Effector CD4-positive, alpha-beta T cell (primary cell): ENCODE data around the gene EIF4G1.

Experiments used
- DNase-seq: peaks from one replicate; pipeline ENCODE4 v3.0.0-alpha.2; 2020

EIF4G1 gene

DNA sequence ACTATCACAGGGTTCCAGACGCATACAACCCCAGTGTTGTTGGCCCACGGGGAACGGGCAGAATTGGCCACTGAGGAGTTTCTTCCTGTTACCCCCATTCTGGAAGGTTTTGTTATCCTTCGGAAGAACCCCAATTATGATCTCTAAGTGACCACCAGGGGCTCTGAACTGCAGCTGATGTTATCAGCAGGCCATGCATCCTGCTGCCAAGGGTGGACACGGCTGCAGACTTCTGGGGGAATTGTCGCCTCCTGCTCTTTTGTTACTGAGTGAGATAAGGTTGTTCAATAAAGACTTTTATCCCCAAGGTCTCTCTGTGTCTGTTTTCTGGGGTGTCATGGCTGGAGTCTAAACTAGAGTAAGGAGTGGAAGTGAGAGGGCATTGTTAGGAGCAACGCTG lies 5.7 kb upstream of the EIF4G1 start:
- no peak for DNase-seq

DNA sequence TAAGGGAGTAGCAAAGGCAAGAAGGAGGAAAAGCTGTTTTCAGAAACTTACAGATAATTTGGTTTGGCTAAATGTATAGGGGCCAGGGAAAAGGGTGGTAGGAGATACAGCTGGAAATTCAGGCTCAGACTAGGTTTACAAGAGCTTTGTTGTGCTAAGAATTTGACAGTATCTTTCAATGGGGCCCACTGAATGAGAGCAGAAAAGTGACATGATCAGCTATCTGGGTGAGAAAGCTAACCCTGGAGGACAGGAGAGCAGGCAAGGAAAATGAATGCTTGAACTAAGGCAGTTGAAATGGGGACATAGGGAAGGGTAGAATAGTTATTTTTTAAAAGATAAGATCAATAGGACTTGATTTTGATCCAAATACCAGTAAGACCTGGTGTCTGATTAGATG lies 2.8 kb upstream of the EIF4G1 start:
- DNase-seq, result no peak

DNA sequence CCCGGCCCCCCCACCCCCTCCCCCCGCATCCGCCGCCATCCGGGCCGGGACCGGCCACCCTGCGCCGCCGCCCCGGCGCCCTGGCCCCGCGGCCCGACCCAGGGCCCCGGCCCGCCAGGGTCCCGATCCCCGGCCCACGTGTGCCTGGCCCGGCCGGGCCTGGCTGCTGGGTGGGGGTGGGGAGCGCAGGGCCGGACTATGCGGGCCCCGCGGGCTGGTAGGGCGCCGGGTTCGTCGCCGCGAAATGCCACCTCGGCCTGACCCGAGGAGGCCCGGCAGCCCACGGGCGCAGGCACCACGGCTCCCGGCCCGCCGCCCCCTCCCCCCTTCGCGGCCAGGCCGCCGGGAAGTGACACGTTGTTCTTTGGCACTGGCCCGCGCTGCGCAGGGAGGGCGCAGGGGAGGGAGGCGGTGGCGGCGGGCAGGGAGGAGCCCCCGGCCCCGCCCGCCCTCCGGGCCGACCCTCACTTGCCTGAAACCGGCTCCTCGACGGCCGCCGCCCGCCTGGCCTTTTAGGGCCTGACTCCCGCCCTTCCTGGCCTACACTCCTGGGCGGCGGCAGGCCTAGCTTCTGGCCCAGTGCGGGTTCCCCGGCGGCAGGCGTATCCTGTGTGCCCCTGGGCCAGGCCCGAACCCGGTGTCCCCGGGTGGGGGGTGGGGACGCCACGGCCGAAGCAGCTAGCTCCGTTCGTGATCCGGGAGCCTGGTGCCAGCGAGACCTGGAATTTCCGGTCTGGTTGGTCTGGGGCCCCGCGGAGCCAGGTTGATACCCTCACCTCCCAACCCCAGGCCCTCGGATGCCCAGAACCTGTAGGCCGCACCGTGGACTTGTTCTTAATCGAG lies 515 bp downstream of the EIF4G1 start:
- DNase-seq, result peak; percentile 63

DNA sequence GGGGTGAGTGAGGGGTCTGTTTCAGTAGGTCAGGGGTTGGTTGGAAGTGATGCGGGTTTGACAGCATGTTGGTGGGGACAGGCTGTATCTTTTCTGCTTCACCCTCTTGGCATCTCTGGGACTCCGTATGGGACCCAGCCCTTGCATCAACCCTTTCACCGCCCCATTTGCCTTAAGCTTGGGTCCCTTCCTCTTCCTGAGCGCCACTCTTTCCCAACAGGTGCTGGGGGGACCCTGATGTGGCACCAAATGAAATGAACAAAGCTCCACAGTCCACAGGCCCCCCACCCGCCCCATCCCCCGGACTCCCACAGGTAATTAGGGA lies 1.1 kb downstream of the EIF4G1 start:
- DNase-seq, result no peak

DNA sequence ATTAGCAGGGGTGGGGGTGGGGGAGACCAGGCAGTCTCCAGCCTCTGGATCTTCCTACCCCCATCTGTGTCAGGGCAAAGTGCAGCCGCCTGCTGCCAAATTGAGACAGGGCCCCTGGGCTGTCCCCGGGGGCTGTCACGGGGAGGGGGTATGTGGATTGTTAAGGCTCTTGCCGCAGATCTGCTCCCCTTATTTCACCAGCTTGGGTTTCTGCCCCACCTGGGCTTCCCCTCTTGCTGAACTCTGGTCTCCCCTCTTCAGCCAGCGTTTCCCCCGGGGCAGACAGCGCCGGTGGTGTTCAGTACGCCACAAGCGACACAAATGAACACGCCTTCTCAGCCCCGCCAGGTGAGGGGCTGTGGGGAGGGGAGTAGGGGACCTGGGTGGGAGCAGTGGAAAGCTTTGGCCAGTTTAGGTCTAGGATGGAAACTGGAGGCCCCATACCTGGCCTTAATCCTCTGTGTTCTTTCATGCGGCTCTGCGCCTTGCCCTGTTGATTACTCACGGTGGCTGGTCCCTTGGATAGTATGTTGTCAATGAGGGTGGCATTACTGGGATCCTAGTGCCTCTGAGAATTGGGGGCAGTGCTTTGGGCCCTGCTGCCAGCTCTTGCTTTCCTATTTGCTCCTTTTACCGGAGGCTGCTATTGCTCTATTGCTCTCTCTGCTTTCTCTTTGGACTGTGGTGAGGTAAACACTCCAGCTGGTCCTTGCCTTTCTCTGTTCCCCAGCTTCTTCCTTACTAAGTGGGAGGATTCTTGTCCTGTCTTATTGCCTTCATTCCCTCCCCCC lies 1.7 kb downstream of the EIF4G1 start:
- no peak for DNase-seq

DNA sequence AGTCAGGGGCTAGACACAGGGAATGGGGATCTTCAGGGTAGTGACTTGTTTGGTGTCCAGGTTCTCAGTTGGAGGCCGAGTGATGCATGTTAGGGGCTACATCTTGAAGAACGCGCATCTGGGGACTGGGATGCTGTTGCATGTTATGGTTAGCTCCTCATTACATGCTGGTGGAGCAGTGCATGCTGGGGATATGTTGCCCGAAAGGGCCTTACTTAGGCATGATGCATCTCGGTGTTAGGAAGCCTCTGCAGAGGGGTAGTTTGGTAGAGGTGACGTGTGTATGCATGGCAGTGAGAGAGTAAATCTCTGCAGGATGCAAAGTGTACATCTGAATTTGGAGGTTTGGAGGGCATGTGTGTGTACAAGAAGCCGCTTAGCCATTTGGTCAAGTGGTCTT lies 2.4 kb downstream of the EIF4G1 start:
- no peak for DNase-seq

DNA sequence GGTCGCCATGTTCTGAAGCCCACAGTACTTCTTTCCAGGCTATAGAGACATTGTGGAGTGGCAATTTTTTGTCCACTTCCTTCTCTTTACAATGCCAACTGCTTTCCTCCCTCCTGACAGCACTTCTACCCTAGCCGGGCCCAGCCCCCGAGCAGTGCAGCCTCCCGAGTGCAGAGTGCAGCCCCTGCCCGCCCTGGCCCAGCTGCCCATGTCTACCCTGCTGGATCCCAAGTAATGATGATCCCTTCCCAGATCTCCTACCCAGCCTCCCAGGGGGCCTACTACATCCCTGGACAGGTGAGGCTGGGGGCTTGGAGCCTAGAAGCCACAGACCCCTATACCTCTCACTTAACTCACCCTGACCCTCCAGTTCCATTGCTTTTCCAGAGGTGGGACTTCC lies 2.8 kb downstream of the EIF4G1 start:
- no peak for DNase-seq

DNA sequence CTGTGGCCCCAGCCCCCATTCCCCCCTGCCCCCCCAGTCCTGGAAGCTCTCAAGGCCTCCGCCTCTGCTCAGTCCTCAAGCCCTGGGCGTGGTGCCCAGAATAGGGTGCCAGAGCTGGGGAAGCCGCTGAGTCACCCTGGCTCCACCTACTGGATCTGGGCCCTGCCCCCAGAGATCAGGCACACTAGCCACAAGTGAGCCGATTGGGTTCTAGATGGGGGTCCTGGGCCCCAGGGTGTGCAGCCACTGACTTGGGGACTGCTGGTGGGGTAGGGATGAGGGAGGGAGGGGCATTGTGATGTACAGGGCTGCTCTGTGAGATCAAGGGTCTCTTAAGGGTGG lies 5.7 kb downstream of the EIF4G1 start:
- DNase-seq, result no peak

DNA sequence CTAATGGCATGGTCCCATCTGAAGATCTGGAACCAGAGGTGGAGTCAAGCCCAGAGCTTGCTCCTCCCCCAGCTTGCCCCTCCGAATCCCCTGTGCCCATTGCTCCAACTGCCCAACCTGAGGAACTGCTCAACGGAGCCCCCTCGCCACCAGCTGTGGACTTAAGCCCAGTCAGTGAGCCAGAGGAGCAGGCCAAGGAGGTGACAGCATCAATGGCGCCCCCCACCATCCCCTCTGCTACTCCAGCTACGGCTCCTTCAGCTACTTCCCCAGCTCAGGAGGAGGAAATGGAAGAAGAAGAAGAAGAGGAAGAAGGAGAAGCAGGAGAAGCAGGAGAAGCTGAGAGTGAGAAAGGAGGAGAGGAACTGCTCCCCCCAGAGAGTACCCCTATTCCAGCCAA lies 7.3 kb downstream of the EIF4G1 start:
- no peak for DNase-seq

DNA sequence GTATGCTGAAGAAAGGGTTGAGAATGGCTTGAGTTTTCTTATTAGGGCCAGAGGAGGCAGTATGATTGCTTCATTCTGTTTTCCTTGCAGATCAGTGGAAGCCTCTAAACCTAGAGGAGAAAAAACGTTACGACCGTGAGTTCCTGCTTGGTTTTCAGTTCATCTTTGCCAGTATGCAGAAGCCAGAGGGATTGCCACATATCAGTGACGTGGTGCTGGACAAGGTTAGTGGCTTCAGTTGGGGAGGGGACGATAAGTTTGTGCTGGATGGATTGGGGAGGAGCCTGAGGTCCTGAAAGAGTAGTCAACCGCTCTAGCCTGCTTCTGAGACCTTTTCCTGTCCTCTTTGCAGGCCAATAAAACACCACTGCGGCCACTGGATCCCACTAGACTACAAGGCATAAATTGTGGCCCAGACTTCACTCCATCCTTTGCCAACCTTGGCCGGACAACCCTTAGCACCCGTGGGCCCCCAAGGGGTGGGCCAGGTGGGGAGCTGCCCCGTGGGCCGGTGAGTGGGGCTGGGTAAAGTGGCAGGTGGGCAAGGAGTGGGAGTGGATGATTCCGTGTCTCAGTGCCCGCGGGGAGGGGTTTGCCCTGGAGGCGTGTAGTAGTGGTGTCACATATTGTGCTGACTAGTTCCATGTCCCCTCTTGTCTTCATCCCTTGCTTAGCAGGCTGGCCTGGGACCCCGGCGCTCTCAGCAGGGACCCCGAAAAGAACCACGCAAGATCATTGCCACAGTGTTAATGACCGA lies 8.5 kb downstream of the EIF4G1 start:
- DNase-seq, result no peak

DNA sequence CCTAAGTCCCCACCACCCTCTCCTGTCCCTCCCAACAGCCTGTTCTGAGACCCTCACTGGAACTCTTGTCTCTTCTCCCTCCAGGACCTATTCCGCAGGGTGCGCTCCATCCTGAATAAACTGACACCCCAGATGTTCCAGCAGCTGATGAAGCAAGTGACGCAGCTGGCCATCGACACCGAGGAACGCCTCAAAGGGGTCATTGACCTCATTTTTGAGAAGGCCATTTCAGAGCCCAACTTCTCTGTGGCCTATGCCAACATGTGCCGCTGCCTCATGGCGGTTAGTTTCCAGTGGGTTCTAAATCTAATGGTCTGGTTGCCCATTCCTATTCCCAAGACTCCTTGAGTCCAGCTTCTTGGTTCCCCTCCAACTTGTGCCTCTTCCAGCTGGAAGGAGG lies 9.3 kb downstream of the EIF4G1 start:
- DNase-seq, result no peak

DNA sequence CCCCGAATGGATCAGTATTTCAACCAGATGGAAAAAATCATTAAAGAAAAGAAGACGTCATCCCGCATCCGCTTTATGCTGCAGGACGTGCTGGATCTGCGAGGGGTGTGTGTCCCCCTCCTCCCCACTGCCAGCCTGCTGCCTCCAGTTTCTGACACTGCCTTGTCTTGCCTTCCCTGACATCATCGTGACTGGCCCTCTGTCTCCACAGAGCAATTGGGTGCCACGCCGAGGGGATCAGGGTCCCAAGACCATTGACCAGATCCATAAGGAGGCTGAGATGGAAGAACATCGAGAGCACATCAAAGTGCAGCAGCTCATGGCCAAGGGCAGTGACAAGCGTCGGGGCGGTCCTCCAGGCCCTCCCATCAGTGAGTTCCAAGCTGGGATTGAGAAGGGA lies 10.9 kb downstream of the EIF4G1 start:
- no peak for DNase-seq

DNA sequence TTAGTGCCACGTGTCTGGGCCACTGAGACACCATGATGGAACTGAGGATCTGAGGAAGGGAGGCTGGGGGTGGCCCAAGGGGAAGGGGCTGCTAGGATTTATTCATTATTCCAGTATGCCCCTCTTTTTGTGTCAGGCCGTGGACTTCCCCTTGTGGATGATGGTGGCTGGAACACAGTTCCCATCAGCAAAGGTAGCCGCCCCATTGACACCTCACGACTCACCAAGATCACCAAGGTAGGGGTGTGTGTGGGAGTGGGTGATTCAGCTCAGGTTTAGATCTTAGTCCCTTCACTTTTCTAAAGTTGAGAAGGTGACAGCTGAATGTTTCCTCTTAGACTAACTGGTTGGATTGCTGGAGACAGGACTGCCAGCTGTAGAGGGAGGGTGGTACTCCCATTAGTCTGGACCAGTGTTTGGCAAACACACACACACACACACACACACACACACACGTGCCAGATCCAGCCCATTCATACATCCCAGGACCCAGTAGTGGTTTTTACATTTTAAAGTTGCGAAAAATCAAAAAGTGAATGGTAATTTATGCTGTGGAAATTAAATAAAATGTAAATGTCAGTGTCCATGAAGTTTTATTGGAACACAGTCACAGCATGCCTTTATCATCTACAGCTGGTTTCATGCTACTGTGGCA lies 11.4 kb downstream of the EIF4G1 start:
- DNase-seq, result no peak

DNA sequence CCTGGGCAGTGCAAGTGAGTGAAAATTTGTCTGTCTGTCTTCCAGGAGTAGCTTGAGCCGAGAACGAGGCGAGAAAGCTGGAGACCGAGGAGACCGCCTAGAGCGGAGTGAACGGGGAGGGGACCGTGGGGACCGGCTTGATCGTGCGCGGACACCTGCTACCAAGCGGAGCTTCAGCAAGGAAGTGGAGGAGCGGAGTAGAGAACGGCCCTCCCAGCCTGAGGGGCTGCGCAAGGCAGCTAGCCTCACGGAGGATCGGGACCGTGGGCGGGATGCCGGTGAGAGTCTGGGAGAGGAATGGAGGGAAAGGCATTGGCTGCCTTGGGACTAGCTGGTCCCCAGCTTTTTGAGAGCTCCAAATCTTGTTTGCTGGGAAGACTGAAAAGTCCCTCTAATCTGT lies 12.8 kb downstream of the EIF4G1 start:
- DNase-seq, result no peak

DNA sequence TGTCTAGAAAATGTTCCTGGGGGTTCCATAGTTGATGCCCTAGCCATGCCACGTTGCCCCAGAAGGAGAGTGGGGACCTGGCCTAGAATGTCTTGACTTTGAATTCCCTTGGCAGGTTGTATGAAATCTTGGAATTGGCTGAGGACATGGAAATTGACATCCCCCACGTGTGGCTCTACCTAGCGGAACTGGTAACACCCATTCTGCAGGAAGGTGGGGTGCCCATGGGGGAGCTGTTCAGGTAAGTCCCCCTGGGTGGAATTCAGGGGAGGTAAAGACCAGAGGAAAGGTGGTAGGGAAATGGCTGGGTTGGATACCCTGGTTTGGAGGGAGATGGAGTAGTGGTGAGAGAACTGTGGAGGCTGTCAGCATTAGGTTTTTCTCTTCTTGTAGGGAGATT lies 14.1 kb downstream of the EIF4G1 start:
- no peak for DNase-seq

DNA sequence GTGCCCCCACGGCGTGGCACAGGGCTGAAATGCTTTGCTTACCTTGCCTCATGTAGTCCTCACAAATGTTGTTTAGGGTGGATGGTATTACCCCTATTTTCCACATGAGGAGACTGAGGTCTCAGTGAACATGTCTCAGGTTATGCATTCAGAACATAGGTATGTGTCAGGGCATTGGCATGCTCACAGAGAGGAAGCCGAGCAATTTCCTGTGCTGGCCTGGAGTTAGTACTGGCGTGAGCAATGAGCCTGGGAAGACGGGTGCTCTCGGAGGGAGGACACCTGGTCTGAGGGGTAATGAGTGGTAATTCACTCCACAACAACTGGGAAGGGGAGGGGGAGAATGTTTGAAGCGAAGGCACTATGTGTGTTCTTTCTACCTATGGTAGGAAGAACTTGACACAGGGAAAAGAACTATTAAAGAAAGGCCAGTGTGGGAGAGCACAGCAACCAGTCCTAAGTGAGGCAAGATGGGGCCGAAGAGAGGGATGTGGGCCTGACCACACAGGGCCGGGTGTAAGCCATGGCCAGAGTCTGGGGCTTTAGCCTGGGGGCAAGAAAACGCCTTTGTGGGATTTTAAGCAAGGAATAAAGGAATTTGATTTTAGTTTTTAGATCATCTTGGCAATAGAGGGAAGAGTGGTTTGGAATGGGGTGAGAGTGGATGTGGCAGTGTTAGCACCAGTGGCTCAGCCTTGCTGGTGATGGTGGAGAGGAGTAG lies 18.1 kb downstream of the EIF4G1 start:
- no peak for DNase-seq

DNA sequence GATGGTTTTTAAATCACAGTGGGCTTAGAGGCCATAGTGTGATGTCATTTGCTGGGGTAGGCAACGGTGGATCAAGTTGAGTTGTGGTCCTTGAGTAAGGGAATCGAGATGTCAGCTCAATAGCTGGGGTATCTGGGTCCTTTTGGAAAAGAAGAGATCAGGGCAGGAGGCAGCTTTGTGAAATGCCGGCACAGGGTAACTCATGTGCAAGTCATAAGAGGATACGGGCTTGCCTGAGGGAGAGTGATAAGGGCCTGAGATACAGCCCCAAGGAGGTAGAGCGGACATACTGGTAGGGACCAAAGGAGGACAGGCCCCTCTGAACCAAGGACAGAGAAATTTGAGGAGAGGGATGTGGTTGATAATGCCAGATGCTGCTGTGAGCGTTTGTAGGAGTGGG lies 18.8 kb downstream of the EIF4G1 start:
- no peak for DNase-seq

DNA sequence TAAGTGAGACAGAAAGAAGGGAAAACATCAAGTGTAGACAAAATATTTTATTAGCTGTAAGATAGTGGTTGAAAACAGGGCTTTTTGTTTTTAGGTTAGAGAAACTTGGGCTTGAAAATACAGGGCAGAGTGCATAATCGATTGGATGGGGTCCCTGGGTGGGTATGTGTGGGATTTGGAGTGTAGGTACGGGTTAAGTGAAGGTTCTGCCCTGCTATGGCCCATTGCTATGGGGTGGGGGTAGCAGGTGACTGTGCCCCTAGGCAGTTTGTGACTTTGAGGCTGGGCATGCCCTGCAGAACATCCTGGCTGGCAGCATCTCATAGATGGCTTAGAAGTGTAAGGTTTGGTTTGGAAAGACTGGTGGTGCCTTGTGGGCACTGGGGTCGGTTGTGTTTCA lies 19.3 kb downstream of the EIF4G1 start:
- no peak for DNase-seq

DNA sequence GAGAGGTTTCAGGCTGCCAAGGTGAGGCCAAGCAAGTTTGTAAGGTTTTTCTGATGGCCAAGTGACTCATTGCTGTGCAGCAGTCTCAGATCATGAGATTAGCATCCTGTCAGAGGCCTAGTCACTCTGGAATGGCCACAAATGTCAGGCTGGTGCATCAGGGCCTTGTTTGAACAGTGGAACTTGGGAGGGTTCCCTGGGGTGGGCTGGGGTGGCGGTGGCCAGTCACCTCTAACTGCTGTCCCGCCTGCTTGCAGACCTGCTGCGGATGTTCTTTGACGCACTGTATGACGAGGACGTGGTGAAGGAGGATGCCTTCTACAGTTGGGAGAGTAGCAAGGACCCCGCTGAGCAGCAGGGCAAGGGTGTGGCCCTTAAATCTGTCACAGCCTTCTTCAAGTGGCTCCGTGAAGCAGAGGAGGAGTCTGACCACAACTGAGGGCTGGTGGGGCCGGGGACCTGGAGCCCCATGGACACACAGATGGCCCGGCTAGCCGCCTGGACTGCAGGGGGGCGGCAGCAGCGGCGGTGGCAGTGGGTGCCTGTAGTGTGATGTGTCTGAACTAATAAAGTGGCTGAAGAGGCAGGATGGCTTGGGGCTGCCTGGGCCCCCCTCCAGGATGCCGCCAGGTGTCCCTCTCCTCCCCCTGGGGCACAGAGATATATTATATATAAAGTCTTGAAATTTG lies 20.2 kb downstream of the EIF4G1 start:
- peak; percentile 41 for DNase-seq

DNA sequence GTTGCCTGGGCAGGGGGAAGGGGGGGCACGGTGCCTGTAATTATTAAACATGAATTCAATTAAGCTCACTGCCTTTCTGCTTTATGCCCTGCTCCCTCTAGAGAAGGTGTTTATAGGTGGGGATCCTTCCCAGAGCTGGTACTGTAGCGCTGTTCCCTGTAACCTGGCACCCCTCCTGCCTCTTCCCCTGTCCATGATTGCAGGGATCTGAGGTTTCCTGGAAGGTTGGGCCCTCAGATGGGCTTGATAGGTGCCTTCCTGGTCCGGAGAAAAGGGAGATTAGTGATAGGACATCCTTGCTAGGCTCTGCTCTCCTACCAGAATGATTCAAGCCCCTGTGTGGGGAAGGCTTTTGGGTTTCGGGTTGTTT lies 20.9 kb downstream of the EIF4G1 start:
- DNase-seq, result no peak

DNA sequence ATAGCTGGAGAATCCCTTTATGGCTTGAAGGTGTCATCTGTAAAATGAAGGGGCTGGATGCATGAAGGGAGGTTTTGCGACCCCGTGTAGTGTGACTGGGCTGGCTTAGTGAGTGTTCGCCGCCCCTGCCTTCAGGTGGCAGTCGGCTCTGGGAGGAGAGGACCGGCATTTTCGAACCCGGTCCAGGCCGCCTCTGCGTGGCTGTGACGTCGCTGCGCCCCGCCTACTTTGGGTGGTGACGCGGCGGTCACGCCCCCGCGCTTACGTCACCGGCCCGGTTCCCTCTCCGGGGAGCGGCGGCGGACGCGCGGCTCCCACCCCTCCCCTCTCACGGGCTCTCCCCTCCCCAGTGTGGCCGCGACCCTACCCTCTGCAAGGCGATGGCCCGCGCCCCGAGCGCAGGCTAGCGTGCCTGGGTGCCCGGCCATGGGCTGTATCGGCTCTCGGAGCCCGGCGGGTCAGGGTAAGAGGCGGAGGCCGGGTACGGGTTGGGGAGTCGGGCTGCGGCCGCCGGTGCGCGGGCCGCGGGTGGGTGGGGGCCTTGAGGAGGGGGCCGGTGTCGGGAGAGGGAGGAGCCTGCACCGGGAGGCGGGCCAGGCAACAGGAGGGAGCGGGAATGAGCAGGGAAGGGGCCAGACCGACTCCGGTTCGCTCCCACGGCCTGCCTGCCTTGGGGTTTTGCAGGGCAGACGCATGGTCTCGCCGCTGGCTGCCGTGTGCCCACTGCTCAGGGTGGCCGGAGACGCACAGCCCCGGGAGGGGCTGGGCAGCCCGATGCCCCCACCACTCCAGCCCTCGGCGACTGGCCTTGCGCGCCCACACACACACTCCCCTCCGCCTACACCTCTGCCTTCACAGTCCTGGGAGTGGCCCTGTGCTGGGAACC lies 21.5 kb downstream of the EIF4G1 start:
- peak; percentile 84 for DNase-seq
